Activated CD8-positive, alpha-beta memory T cell treated with anti-CD3 and anti-CD28 coated beads, Interleukin-2, amount 50 U/mL, for 24 hours (primary cell): Measurements from ENCODE around the gene KCNJ14.

Experiments
- DNase-seq: peaks from one replicate; pipeline ENCODE4 v3.0.0-alpha.2; 2020; ENCODE audit errors: extremely low read depth

Gene KCNJ14

DNA sequence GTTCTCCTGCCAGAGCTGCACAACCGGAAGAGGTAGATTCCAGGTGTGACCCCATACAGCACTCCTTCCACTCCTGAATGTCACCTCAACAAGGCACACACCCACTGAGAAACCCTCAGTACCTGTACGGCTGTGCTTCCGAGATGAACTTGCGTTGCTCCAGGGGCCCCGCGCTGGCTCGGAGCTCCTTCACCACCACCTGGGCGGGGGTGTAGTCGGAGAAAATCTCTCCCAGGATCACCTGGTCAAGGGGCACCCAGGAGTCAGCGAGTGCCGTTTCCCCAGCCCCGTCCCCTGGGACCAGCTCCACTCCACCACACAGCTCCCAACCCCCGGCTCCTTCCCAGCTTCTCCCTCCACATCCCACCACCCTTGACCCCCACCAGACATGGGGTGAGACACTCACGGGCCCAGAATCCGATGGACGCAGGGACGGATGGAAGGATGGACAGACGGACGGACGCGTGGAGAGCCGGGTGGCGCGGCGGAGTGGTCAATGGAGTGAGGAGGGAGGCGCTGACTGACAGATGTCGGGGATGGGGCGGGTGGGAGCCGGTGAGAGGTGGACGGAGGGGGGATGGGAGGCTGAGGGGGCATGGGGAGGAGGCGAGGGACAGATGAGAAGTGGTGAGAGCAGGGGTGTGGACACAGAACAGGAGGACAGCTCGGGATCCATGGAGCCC, 53.5 kb downstream of the KCNJ14 start:
- DNase-seq = no peak

DNA sequence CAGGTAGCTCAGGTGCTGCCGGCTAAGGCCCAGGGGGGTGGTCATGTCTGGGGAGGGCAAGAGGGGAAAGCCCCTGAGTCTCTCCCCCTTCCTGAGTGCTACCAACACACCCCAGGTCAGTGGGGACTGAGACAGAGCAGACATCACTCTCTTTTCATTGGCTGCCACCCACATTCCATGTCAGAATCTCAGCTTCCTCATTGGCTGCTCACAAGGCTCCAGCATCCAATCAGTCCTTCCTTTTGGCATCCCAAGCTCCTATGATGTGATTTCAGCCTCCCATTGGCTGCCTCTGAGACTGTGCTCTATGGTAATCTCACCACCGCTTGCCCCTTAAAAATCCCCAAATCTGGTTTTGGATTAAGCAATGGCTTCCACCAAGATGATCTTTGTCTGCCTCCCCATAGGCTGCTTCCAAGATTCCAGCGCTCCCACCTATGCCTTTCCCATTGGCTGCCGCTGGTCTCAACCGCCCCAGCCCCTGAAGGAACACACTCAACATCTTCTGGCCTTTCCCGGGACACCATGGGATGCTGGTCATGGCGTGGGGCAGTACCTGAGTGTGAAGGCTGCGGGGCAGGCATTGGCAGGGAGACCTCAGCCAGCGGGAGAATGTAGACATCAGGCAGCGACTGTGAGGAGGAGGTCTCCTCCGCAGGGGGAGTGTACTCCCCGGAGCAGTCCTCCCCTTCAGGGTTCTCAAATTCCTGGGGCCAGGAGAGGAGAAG, 54.3 kb downstream of the KCNJ14 start:
- DNase-seq = no peak

DNA sequence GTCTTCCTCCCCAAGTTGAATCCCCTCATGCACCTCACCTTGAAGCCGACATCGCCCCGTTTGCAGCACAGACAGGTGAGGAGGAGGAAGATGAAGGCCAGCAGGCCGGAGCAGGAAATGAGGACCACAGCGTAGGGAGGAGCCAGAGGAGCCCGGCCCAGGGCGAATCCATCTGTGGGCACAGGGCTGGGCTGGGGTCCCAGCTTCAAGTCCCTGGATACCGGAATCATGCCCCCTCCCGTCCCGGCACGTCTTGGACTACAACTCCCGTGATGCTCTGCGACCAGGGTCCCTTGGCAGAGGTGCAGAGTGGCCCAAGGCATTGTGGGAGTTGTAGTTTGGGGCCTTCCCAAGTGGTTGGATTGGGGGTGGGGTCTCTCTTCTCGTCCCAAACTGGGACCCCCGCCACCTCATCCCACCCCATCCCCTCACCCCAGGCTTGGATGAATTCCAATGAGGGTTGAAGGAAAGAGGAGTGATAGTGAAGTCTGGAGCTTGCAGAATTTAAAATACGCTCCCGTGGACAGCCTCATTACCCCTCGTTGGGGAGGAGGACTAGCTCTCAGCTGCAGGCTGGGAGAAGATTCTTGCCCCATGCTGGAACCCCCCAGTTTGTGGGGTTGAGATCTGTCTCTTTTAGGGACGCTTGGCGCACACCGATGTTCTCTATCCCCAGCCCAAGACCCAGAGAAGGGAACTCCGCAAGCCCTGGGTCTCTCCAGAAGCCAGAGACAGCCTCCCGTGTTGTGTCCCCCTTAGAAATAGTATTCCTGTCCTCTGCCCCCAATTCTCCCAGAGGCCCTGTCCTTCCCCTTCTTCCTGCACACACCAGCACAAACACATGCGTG, 55.3 kb downstream of the KCNJ14 start:
- DNase-seq = peak; percentile 58

DNA sequence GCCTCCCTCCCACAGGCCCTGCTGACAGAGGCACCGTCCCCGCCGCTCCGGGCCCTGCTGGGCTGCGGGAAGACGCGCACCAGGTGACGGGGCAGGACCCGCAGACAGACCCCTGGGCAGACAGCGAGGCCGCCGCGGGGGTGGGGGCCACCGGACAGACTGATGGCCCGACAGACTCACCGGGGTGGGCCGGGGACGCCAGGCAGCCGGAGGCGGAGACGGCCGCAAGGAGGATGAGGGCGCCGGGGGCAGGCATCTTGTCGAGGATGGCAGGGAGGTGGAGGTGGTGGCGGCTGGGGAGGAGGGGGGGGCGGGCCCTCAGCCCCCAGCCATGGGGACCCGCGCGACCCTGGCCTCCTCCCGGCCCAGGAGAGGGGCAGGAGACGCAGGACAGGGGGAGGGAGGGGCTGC, 56.0 kb downstream of the KCNJ14 start:
- DNase-seq = no peak

DNA sequence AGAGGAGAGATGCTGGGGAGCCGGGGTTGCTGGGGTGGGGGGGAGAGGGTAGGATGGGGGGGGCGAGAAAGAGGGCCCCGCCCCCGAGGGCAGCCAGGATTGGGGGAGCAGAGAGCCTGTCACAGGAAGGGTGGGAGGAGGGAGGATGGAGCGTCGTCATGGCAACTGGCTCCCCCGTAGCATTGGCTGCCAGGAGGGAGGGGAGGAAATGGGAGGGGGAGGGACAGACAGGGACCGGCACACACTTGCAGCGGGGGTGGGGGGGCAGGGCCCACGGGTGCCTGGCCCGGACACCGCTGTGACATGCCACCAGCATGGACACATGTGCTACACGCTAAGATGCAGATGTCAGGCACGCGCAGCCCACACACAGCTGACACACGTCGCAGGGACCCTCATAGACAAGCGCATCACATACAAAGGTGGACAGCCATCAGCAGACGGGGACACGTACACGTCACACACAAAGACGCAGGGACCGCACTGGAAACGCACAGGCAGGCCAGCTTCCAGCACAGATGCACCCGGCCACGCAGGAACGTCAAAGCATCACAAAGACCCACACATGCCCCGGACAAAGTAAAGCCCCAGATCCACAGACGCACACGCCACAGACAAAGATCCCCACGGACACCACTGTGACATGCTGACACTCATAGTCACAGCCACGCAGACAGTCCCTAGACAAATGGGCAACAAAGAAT, 56.6 kb downstream of the KCNJ14 start, which contains the start of gene LMTK3:
LMTK3 (minus strand) TSS at position 36 of the 704 bp plus-strand sequence. CDS start 259 bp downstream, outside the sequence.
- peak; percentile 50 for DNase-seq

DNA sequence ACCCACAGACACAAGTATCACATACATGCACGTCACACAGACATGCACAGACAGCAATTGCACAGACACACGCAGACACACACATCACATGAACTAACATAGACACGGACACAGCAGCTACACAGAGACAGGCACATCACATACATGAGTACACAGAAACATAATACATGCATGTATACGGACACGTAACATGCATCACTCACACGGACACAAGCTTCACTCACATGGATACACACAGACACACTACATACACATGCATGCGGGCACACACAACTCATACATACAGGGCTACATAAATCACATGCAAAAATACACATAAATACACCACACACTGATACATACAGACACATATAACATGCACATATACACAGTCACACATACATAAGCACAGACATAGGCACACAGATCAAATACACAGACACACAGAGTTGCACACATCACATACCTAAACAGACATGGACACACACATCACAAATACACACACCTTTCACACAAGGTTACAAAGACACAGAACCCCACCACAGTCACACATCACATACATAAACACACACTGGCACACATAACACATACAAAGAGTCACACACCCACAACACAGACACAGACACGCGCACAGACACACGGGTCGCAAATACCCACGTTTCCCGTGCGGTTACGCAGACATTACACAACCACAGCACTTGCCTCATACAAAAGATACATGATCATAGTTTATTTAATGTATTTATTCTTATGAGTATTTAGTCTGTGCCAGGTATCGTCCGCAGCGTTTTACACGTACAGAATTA, 57.3 kb downstream of the KCNJ14 start:
- no peak for DNase-seq

DNA sequence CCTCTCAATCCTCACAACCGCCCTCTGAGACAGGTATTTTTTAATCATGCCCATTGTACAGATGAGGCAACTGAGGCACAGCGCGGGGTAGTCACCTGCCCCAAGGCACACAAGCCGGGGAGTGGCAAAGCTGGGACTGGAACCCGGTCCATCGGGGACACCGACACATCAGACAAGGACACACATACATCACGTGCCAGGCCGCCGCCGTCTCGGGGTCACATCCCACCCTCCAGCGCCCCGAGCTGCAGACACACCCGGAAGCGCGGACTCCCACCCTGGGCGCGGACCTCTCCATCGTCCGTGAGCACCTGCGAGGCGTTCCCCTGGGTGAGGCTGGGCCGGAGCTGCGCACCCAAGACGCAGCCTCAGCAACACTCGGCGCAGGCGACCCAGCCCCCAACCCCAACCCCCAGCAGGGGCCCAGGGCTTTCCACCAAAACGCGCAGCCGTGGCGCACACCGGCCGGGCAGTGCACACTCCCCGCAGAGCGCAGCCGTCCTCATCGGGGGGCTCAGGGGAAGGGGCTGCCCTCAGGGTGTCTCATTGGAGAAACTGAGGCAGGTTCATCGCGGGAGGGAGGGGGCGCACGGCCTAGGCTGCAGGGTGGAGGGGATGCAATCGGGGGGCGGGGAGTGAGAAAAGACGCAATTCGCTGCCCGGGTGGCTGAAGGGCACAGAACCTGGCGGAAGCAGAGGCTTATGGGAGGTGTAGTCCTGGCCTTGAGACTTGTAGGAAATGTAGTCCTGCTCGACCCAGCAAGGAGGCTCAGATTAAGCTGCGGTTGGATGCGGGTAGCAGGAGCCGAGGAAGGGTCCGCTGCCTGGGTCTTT, 58.1 kb downstream of the KCNJ14 start:
- DNase-seq = peak; percentile 41

DNA sequence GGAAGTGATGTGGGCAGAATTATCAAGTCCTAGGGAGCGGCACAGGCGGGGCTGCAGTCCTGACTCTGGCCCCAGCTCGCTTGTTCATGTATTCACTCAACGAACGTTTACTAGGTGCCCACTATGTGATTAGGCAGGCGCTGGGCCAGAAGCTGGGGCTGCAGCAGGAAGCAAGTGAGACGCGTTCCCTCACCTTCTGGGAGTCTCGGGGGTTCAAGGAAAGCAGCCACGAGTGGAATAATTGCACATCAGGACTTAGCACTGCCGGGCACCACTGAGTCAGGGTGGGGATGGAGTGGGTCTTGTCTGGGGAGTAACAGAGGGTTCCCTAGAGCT, 58.7 kb downstream of the KCNJ14 start:
- no peak for DNase-seq

DNA sequence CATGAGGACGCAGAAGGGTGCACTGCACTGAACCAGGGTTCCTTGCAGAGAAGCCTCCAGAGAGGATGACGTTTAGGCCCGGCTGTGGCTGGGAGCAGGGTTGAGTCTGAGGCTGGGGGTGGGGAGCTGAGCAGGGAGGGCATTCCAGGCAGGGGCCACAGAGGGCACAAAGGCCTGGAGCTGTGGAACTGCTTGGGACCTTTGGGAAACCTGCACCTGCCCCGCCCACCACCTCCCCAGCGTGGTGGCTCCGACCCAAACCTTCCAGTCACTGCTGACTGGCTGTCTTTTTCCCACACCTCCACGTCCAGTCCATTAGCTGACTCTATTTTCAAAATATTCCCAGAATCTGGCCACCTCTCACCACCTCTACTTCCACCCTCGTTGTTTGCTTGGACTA, 61.2 kb downstream of the KCNJ14 start:
- no peak for DNase-seq
